ENCODE results near the gene WDR5B.

DNA sequence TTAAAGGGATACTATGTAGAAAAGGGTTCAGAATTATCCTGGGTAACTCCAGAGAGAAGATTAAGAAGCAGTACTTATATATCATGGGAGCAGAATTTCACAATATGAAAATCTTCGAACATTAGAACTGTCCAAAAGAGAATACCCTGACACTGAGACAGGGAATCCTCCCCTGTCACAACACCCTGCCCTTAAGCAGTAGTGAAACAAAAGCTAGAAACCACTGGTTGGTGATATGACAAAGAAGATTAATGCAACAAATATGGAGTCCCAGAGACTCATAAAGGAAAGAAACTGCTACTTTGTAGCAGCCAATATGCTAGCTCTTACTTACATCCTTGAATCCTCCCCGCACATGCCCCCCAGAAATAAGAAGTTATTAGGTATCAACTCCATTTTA, 51.4 kb downstream of the WDR5B start:
- no peak for TF ChIP-seq POLR2A (IDR thresholded peaks at IDR 0.05; ENCODE audit: low read depth, low read length)
- no peak for TF ChIP-seq MAZ (IDR thresholded peaks at IDR 0.05; ENCODE audit: borderline replicate concordance, low read depth, low read length)
- TF ChIP-seq, protein P1, sequence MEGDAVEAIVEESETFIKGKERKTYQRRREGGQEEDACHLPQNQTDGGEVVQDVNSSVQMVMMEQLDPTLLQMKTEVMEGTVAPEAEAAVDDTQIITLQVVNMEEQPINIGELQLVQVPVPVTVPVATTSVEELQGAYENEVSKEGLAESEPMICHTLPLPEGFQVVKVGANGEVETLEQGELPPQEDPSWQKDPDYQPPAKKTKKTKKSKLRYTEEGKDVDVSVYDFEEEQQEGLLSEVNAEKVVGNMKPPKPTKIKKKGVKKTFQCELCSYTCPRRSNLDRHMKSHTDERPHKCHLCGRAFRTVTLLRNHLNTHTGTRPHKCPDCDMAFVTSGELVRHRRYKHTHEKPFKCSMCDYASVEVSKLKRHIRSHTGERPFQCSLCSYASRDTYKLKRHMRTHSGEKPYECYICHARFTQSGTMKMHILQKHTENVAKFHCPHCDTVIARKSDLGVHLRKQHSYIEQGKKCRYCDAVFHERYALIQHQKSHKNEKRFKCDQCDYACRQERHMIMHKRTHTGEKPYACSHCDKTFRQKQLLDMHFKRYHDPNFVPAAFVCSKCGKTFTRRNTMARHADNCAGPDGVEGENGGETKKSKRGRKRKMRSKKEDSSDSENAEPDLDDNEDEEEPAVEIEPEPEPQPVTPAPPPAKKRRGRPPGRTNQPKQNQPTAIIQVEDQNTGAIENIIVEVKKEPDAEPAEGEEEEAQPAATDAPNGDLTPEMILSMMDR (conservative IDR thresholded peaks at IDR 0.05; ENCODE audit: low read depth, low read length) = no peak
- TF ChIP-seq CEBPB (IDR thresholded peaks at IDR 0.05; ENCODE audit: low read depth, low read length) = no peak
- TF ChIP-seq RFX5 (IDR thresholded peaks at IDR 0.05; ENCODE audit: low read depth, low read length) = no peak
